NCI-H1048 (cell line): Measurements from ENCODE around the gene MNX1.

ENCODE experiments used
- DNase-seq: peaks from one replicate; lab custom pipeline; 2025; lab: John Stamatoyannopoulos, UW

Gene MNX1

DNA sequence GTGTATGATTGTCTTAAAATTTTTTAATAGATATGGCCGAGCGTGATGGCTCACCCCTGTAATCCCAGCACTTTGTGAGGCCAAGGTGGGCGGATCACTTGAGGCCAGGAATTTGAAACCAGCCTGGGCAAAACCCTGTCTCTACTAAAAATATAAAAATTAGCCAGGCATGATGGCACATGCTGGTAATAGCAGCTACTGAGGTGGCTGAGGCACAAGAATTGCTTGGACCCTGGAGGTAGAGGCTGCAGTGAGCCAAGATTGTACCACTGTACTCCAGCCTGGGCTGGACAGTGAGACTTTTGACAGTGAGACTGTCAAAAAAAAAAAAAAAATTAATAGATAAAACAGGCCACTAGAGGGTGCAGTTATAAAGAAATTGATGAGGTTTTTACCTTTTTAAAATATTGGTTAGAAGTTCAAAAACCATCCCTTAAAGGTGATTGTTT, 40.5 kb downstream of the MNX1 start:
- DNase-seq: no peak

DNA sequence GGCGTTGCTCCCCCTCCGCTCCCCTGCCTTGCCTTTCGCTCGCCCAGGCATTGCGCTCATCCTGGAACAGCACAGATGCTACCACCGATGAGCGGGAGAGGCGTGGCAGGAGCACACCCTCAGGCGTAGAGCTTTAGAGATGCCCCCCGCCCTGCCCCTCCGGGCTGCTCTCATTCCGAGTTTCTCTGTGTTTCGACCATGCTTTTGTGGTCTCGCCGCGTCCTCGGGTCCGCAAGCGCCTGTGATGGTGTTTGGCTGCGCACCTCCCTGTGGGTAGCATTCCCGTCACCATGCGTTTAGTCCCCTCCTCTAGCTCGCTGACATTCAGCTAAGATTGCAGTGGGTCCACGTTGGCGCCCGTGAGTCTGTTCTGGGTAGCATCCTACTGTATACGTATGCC, 42.3 kb downstream of the MNX1 start:
- no peak for DNase-seq

DNA sequence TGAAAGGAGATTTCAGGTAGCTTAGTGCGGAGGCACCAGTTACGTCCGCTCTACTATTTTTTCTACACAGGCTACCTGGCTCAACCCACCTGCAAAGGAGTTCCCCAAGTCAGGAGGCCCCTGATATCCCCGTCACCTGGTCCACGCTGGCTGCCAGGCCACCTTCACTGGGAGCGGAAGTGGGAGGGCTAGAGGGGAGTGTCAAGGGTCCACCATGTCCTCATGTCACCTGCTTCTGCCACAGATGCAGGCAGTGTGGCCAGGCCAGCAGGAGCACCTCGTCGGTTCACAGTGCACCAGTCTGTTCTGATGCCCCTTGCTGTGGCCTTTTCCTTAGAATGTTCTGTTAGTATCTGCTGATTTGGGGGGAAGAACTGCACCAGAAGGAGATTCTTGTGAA, 44.1 kb downstream of the MNX1 start:
- DNase-seq: no peak

DNA sequence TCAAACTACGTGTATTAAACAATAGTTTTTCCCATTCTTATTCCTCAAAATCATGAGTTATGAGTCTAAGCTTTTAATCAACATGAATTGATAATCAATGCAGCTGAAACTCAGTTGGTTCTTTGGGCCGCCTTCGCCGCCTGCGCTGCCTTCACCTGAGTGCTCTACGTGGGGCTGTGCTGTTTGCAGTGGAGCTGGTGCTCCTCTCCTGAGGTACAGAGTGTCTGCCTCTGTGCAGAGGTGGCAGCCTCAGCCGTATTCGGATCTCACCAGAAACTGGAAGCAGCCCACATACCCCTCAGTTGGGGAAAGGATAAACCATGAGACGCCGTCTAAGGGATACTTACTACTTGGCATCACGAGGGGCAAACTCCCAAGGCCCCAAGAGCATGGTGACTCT, 45.5 kb downstream of the MNX1 start:
- no peak for DNase-seq

DNA sequence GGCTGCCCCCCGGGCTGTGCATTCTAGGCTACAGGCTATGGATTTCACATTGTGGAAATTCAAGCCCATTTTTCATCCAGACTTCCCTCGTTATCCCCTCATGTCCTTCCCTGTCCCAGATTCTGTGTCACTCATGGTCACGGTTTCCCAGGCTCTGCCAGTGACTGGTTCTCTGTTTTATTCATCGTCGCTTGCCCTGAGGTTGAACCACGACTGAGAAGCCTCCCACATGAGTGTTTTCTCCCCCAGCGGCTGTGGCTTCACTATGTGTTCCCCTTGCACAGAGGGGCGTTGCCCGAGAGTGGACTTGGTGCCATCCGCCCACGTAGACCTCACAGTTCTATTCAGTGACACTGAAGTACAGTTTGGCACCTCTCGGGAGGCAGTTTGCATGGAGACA, 47.0 kb downstream of the MNX1 start:
- DNase-seq: no peak

DNA sequence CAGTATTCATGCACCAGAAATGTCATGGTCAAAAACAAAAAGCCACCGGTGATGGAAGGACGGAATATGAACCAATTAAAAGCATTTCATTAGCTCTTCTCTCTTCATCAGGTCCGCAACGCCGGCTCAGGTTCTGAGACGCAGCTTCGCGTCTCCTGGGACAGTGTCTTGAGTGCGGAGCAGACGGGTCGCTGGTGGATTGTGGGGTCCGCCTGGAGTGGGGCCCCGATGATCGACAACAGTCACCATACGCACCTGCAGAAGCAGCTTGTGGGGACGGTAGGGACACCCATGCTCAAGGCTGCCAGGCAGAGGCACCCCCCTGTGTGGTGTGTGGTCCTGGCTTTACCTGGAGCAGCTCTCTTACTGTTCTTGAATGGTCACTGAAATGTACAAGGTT, 47.6 kb downstream of the MNX1 start:
- DNase-seq: no peak

DNA sequence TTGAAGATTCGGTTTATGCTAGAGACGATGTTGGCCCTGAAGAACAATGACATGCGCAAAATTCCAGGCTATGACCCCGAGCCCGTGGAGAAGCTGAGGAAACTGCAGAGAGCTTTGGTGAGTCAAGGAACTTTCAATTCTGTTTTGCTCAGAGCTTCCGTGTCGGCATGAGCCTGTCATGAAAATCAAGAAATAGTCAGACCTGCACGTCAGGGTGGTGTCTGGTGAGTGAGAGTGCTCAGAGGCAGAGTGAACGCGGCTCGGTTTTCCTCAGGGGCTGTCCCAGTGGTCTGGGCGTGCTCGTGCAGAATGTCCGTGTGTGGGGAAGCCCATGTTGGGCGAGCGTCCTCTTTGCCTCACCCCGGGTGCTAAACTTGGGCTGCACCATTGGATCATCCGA, 48.3 kb downstream of the MNX1 start:
- DNase-seq: no peak

DNA sequence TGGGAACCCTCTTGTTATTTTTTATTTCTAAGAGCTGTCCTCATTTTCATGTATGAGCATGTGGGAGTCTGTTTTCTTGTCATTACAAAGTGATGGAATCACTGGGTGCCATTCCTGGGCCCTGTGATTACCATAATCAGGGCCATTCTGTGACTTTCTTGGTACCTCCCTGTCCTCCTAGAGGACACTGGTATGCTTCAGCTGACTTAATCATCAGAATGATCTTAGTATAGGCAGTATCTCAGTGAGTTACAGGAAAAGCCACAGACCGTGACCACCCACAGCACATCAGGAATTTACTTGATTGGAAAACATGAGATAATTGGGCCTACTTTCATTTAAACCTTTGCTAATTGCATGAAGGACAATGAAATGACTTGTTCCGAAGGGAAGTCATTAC, 53.7 kb downstream of the MNX1 start:
- no peak for DNase-seq

DNA sequence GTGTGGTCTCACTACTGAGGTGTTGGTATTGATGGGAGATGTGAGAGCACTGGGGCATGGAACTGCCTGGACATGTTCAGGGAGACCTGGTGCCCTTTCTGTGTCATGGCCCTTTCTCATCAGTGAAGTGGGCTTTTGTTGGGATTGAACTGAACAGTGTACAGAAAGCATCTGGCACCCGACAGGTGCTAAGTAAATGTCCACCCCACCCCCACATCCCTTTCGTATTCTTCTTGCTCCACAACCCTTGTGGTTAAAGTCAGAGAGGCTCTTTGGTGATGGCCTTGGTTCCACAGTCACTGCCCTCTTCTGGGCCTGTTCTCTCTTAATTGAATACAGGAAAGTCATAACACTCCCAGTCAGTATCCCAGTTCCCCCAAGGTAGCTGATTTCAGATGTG, 55.5 kb downstream of the MNX1 start:
- no peak for DNase-seq
